ENCODE measurements around the gene NAGS.
A peak's percentile ranks its signal among the peaks of the same experiment; 100 is the strongest.

The NAGS gene

DNA sequence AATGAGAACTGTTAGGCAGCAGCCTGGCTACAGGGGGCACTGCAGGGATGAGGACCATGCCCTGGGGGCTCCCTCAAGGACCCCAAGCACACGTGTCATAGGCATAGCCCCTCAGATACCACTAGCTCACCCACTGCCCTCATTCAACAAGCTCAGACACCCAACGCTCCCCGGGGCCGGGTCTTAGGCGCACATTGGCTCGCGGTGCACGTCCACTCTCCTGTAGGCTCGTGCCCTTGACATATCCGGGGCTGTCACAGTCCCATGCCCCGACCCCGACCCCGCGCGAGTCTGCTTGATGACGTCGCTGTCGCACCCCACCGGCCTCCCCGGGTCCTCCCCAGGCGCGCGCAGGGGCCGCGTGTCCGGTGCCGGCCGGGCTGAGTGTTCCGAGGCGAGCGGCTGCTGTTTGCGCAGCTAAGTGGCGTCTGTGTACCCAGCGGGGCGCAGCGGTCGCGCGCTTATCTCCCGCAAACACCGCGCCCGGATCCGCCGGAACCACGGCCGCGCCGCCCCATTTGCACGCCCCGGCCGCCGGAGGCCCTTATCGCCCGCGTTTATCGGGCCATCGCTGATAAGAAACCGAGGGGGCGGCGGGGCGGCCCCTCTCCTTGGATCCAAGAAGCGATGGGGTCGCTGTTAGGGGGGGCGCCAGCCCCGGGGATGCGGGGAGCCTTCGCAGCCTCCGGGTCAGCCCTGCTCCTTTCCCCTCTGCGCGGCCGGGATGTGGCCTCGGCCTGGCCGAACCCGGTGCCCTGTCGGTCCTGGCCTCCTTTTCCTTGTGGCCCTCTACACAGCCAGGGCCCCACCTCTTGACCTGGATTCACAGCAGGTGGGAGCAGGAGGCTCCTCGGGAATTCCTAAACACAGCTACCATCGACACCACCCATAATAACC, 20.7 kb upstream of the NAGS start:
- intact Hi-C loops (cut with DNase I), result no loop called here
- DNase-seq, result peak in 6 of 10 donors; percentile 12 to 86 (median 54)

DNA sequence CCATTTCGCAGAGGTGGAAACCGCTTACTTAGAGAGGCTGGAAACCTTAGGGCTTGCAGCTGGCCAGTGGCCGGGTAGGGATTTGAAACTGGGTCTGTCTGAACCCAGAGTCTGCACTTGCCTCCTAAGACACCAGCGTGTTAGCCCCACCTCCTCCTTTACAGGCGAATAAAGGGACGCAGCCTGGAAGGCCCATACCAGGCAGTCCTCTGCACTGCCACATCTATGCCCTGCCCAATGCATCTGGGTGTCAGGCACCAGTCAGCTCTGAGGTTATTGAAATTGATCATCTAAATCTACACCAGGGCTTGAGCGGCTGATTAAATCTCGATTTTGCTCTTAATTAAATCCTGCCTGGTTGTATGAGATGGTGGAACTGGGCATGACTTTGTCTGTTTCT, 19.9 kb upstream of the NAGS start:
- DNase-seq, result peak in 1 of 10 donors; percentile 13
- intact Hi-C loops (cut with DNase I), result no loop called here

DNA sequence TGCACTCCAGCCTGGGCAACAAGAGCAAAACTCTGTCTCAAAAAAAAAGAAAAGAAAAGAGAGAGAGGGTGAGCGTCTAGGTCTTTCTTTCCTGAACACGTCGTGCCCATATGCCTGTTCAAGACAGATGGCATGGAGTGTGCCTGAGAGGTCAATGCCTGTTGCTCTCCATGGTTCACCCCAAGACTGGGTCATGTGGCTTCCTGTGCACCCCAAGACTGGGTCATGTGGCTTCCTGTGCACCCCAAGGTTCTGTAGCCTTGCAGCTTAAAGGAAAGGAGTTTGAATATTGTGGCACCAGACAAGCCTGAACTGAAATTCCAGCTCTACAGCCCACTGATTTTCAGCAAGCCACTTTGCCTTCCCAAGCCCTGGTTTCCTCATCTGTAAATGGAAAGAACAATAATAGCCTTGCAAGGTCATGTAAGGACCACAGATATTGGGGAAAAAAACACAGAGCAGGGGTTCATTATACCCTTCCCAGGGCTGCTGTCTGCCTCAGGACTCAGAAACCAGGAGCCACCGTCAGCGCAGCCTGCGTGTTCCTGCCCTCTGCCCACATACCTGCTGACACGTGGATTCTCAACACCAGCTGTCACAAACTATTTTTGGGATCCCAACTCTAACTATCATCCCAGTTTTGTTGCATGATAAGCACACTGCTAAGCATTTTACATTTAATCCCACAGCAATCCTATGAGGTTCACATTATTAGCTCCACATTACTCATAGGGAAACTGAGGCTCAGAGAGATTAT, 18.0 kb upstream of the NAGS start:
- intact Hi-C loops (cut with DNase I), result no loop called here
- peak in 3 of 10 donors; percentile 44 to 85 (median 80) for DNase-seq

DNA sequence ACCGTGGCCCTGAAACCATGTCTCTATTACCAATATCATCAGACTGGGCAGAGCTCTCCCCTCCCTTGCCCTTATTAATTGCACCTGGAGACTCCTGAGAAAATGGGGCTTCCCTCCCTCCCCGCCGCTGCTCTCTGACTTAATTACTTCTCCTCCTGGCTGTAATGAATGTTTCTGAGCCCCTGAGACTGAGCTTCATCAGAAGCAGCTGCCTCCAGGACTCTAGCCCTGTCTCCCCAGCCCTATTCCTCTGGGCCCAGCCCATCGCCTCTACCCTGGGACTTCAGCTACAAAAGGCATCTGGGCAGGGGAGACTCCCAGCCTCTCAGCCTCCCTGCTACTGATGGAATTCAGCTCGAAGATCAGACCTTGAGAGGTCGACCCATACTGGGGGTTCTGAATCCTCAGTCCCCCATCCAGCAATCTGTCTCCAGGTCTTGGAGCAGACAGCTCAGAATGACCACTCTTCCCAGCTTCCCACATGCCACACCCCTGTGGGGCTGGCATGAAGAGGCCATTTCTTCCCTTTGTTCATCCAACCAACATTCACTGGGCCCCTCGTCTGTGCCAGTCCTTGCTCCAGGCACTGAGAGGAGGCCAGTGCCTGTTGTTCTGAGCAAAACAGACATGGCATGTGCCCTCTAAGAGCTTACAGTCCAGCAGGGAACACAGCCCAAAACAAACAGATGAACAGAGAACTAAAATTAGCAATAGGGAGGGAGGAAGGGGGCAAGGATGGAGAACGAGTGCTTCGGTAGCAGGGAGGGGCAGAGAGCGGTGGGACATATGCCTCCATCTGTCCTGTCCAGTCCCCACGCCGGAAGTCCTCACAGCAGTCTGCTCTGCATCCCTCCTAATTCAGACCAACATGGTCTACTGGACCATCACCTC, 17.0 kb upstream of the NAGS start:
- intact Hi-C loops (cut with DNase I), result no loop called here
- DNase-seq, result peak in 1 of 10 donors; percentile 52

DNA sequence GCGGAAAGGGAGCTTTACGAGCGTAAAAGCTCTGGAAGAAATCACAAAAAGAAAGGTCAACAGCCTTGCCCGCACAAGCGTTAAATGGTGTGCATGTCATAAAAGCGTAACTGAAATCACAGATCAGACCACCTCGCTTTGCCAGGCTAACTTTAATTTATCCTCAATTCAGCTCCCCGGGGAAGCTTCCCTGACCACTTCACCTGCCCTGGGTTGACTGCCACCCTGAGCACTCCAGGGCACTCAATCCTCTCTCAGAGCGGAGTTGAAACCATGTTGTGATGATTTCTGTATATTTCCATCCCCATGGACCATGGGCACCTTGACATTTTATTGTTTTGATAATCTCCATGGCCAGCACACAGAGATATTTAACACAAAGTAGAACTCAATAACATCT, 16.1 kb upstream of the NAGS start:
- DNase-seq, result peak in 1 of 10 donors; percentile 7
- intact Hi-C loops (cut with DNase I), result no loop called here

DNA sequence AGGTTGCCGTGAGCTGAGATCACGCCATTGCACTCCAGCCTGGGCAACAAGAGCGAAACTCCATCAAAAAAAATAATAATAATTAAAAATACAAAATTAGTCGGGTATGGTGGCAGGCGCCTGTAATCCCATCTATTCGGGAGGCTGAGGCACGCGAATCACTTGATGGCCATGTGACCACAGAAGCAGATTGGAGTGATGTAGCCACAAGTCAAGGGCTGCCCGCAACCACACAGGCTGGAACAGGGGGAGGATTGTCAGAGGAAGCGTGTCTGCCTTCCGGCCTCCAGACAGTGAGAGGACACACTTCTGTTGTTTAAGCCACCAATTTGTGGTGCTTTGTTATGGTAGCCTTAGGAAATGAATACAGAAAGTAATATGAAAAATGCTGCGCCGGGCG, 11.8 kb upstream of the NAGS start:
- intact Hi-C loops (cut with DNase I), result loop anchor here (10.0 kb wide), 1 partner anchor 118 kb away; no protein-coding TSS in a partner anchor
- DNase-seq, result peak in 2 of 10 donors; percentile 30 to 56

DNA sequence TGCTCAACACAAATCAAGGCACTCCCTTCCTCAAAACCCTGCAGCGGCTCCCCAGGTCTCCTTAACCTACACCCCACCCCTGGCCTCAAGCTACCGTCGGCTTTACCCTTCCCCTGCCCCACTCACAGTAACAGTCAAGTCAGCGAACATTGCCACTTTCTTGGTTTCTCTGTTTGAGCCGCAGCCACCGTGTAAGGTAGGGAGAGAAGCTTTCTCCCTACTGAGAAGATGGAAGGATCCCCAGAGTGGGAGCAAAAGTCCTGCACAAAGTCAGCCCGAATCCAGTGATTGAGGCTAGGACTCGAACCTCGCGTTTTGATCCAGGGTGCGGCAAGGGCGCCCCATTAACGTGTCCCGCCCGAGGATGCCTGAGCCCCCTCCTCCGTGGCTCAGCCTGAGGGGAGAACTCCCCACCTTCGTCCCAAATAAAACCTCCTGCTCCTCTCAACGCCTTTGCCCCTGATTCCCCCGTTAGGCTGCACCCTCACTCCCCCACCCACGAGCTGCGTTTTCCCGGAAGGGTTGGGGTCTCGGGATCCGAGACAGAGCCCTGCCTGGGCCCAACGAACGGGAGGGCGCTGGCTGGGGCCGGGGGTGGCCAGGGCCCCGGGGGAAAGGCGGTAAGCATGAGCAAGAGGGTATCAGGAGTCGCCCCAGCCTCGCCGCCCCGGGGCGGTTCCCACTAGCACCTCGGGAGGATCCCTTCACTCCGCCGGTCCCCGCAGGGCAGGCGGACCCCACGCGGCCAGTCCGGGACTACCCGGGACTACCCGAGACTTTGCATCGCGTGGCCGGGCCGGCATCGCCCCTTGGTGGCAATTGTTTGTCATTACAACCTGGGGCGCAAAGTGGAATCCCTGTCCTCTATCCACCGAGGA, 9.9 kb upstream of the NAGS start:
- intact Hi-C loops (cut with DNase I), result loop anchor here (1.0 to 10.0 kb wide), 2 partner anchors 50 to 120 kb away; no protein-coding TSS in a partner anchor

DNA sequence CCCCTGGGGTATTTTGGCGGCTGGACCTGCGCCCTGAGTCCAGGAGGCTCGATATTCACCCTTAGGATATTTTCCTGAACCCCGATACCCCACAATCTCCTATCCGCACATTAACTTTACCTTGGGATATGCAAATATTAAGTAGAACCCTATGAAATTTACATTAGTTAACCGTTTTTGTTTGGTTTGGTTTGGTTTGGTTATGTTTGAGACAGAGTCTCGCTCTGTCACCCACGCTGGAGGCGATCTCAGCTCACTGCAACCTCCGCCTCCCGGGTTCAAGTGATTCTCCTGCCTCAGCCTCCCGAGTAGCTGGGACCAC, 9.3 kb upstream of the NAGS start:
- intact Hi-C loops (cut with DNase I), result loop anchor here (1.0 to 10.0 kb wide), 2 partner anchors 51 to 120 kb away; no protein-coding TSS in a partner anchor

More for the DNA sequence above, 9.9 kb upstream of the NAGS start:
- peak; percentile 64 to 97 (median 79) for DNase-seq

DNA sequence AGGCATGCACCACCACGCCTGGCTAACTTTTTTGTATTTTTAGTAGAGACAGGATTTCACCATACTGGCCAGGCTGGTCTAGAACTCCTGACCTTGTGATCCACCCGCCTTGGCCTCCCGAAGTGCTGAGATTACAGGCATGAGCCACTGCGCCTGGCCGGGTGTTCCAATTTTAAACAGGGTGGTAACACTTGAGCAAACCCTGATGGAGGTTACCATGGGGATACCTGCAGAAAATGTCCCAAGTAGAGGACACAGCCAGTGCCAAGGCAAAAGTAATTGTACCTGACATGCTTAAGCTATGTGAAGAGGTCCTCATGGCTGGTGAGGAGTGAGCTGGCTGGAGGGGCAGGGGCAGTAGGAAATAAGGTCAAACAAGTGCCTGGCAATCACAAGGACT, 7.2 kb upstream of the NAGS start:
- peak in 1 of 10 donors; percentile 9 for DNase-seq
- intact Hi-C loops (cut with DNase I), result loop anchor here (10.0 kb wide), 1 partner anchor 122 kb away; no protein-coding TSS in a partner anchor

More for the DNA sequence above, 9.3 kb upstream of the NAGS start:
- no peak for DNase-seq

DNA sequence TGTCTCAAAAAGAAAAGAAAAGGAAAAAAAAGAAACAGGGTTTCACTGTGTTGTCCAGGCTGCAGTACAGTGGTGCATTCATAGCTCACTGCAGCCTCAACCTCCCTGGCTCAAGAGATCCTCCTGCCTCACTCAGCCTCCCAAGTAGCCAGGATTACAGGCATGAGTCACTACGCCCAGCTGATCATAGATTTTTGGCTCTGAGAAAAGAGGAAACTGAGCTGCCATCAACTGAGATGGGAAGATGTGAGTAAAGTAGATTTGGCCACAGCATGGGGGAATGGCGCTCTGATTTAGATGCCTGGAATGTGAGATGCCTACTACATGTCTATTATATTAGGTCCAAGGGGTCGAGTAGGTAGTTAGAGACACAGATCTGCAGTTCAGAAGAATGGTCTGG, 5.9 kb upstream of the NAGS start:
- DNase-seq, result peak in 2 of 10 donors; percentile 2 to 3
- intact Hi-C loops (cut with DNase I), result loop anchor here (10.0 kb wide), 1 partner anchor 124 kb away; no protein-coding TSS in a partner anchor

DNA sequence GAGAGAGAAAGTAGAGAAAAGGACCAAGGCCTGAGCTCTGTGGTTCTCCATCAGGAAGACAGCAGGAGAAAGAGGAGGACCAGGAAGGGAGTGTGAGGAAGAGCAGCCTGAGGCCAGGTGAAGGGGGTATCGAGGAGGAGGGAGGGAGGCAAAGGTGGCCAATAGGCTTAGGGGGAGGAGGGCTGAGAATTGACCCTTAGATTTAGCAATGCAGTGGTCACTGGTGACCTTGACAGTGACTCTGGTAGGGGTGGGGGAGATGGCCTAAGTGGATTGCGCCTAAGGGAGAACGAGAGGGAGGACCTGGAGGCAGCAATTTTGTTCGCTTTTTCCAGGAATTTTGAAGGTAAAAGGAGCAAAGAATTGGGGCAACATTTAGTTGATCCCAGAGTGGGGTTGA, 5.4 kb upstream of the NAGS start:
- intact Hi-C loops (cut with DNase I), result loop anchor here (10.0 kb wide), 1 partner anchor 124 kb away; no protein-coding TSS in a partner anchor
- no peak for DNase-seq

DNA sequence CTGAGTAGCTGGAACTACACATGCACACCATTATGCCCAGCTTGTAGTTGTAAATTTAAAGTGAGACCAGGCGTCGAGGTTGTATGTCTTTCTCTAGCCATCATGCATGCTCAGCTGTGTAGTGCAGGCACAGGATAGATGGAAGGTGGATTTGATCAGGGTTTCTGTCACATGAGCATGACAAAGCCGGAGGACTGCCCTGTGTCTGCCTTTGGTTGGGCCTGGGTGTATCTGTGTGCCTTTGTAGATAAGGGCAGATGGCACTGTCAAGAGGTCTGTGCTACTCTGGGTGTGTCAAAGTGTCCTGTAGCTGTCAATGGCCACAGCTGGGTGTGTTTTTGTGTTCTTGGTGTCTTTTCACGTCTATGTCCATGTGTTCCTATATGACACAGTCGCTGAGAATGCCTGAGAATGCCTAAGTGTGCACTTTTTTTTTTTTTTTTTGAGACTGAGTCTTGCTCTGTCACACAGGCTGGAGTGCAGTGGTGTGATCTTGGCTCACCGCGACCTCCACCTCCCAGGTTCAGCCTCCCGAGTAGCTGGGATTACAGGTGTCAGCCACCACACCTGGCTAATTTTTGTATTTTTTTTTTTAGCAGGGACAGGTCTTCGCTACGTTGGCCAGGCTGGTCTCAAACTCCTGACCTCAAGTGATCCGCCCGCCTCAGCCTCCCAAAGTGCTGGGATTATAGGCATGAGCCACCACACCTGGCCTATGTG, 4.1 kb upstream of the NAGS start:
- peak in 2 of 10 donors; percentile 39 to 66 for DNase-seq
- intact Hi-C loops (cut with DNase I), result no loop called here

DNA sequence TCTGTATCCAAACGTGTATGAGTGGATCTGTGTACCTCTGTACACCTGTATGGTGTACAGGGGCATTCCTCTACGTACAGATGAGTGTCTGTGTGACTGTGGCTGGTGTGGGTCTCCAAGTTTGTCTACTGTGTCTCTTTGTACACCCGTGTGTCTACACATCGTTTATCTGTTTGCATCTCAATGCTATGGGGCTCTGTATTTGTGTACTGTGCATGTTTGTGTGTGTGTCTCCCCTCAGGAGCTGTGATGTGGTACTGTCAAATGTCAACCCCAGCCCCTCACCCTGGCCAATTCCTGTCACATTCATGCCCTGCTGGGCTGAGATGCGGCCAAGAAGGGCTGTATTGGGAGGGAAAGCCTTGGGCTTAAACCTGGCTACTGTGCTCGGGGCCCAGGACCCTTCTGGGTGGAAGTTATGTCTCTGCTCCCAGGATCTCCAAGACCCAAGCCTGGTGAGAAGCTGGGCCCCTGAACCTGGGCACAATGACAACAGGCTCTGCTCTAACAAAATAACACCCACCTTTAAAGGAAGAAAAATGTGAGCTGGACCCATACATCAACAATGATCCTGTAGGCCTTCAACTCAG, 3.5 kb upstream of the NAGS start:
- intact Hi-C loops (cut with DNase I), result no loop called here
- DNase-seq, result peak in 1 of 10 donors; percentile 49

DNA sequence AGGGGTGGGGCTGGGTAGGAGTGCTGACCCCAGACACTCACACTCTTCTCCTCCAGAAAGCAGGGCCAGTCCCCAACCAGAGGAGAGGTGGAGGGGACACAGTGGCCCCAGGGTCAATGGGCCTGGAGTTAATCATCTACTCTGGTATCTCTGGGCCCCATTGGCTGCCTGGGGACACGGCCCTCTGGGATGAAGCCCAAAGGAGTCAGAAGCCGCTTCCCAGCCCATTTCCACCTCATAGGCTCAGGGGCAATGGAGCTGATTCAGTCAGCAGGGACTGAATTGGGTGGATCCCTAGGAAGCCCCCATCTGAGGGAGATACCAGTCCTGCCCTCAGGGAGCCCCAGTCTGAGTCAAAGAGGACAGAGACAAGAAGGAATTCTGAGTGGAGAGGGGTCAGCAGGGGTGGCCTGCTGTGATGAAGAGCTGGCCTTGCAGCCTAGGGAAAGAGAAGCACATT, 2.9 kb upstream of the NAGS start:
- peak in 2 of 10 donors; percentile 45 to 68 for DNase-seq
- intact Hi-C loops (cut with DNase I), result no loop called here

DNA sequence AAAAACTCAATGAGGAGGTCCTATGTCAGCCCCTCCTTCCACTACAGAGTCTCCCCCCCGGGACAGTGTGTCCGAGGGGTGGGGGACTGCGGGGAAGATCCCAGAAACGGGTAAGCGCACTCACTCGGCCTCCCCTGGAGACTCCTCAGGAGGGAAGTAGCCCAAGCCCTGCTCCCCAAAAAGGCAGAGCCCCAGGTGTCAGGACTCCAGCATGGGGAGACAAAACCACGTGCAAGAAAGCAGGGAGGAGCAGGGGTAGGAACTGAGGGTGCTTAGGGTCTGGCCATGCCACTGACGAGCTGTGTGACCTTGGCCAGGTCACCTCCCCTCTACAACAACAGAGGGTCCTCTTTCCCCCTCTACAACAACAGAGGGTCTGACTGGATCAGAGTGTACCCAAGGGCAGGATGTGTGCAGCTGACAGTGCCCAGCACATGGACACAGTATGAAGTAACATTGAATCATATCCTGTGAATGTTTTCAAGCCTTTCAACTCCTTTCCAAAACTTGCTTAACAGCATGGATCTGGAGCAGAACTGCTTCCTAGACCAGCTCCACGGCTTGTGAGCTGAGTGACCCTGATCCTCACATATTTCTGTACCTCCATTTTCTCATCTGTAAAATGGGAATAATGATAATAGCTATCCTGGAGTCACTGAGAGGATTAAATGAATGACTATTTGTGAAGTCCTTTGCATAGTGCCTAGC, 2.1 kb upstream of the NAGS start:
- intact Hi-C loops (cut with DNase I), result no loop called here

DNA sequence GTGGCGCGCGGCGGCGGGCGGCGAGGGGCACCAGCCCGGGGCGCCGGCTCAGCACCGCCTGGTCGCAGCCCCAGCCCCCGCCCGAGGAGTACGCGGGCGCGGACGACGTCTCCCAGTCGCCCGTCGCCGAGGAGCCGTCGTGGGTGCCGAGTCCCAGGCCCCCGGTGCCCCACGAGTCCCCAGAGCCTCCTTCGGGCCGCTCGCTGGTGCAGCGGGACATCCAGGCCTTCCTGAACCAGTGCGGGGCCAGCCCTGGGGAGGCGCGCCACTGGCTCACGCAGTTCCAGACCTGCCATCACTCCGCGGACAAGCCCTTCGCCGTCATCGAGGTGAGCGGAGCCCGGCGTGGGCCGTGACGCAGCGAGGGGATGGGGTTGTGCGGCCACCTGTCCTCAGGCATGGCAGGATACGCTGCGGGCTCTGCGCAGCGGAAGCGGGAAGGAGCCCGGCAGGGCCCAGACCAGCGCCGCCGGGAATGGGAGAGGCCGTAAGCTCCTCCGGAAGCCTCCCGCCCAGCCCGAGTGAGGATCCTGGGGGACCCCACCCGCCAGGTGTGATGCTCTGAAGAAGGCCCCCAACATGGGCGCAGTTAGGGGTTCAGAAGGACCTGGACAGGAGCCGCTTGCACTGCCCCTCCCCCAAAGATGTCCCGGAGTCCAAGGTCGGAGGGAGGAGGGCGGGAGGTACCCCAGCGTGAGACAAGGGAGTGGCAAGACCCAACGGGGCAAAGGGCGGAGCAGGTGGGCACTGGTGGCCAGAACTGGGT, 522 bp downstream of the NAGS start:
- intact Hi-C loops (cut with DNase I), result no loop called here
- peak in 2 of 10 donors; percentile 70 to 83 for DNase-seq

More for the DNA sequence above, 2.1 kb upstream of the NAGS start:
- peak in 2 of 10 donors; percentile 15 to 63 for DNase-seq

All from posterior cingulate gyrus (tissue), 11 donors.